Sigmoid colon (tissue), 3 donors: ENCODE data around the gene RIMBP2.

Source experiments
- POLR2A ChIP-seq, 2 donors: fragments of 450-650 bp; IDR thresholded peaks; one replicate each; pipeline ENCODE4 v1.6.1; 2016; ENCODE audit warnings: antibody characterized with exemption in 2 of 2, mild to moderate bottlenecking in 2 of 2, moderate library complexity in 2 of 2
- TF ChIP-seq, protein P1 (sequence below), 4 experiments: fragments of 450-650 bp in 3 of 4; fragments of 200-600 bp in 1 of 4; IDR thresholded peaks; one replicate each; pipeline ENCODE4 v1.5.1; 2016 to 2019; ENCODE audit warnings: antibody characterized with exemption in 4 of 4, mild to moderate bottlenecking in 3 of 4, moderate library complexity in 2 of 4

DNA sequence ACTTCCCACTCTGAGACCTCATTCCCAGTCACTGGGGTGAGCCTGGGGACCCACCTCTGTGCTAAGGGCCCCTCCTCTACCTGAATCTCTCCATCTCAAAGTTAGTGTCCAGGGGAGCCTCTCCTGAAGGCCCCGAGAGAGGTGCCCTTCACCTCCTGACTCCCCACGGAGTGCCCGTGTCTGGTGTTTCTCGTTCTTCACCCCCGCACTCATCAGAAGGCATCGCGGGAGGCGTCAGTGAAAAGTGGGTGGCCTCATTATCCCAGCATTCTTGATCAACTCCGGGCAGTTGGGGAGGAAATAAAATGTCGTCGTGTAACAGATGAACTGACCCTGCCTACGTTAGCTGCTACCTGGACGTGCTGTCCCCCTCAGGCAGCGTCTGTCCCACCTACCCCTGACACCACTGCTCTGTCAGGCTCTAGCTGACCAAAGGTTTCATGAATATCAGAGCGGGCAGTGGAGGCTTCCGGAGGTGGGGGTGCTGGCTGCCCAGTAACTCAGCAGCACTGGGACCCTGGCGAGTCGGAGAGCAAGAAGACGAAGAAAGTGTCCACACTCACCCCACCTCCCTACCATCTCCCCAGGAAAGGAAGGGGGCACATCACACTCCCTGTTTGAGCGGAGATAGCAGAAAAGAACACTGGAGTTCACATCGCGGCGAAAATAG lies 275.6 kb downstream of the RIMBP2 start:
- TF ChIP-seq, protein P1, sequence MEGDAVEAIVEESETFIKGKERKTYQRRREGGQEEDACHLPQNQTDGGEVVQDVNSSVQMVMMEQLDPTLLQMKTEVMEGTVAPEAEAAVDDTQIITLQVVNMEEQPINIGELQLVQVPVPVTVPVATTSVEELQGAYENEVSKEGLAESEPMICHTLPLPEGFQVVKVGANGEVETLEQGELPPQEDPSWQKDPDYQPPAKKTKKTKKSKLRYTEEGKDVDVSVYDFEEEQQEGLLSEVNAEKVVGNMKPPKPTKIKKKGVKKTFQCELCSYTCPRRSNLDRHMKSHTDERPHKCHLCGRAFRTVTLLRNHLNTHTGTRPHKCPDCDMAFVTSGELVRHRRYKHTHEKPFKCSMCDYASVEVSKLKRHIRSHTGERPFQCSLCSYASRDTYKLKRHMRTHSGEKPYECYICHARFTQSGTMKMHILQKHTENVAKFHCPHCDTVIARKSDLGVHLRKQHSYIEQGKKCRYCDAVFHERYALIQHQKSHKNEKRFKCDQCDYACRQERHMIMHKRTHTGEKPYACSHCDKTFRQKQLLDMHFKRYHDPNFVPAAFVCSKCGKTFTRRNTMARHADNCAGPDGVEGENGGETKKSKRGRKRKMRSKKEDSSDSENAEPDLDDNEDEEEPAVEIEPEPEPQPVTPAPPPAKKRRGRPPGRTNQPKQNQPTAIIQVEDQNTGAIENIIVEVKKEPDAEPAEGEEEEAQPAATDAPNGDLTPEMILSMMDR (IDR thresholded peaks at IDR 0.05), result no peak
- TF ChIP-seq POLR2A (IDR thresholded peaks at IDR 0.05), result no peak
